Measurements from ENCODE around the gene STX2.

- TF ChIP-seq POLR2AphosphoS5 (IDR thresholded peaks at IDR 0.05; ENCODE audit: low read depth, low read length) (no peak), POLR2A (IDR thresholded peaks at IDR 0.05; ENCODE audit: low read depth, low read length) (no peak), TAF1 (IDR thresholded peaks at IDR 0.05; ENCODE audit: borderline replicate concordance, low read depth, low read length) (no peak)
Measured at GRCh38 chr12:130787445-130788410, 51.3 kb downstream of the STX2 start.
